Left lung (tissue), 10 donors: ENCODE results near the gene ADGB. TPM values are rescaled to one million over a fixed set of nuclear protein-coding genes. Genes with fewer than 3 reads are reported as not detected.

ENCODE experiments used
- ATAC-seq: fragments of 200-7000 bp; cut with Tn5 transposase; one replicate; pipeline ENCODE4 v1.9.1; 2020; ENCODE audit warnings: moderate library complexity
- DNase-seq, 4 donors: peaks; one replicate each; pipeline ENCODE4 v3.0.0-alpha.2; 2013 to 2020
- H3K27ac ChIP-seq, 2 donors: fragments of 200-600 bp; sonication (generic) in 1 of 2; one replicate each; pipeline versions ENCODE4 v1.5.0 to v1.8.0; 2020 to 2021
- H3K27me3 ChIP-seq, 2 donors: fragments of 200-600 bp; sonication (generic) in 1 of 2; one replicate each; pipeline versions ENCODE4 v1.5.0 to v1.8.0; 2020 to 2021
- H3K36me3 ChIP-seq, 2 donors: fragments of 200-600 bp; sonication (generic) in 1 of 2; one replicate each; pipeline versions ENCODE4 v1.5.0 to v1.8.0; 2020 to 2021
- H3K4me1 ChIP-seq, 2 donors: fragments of 200-600 bp; one replicate each; pipeline ENCODE4 v1.8.0; 2021
- H3K4me3 ChIP-seq, 2 donors: fragments of 200-600 bp; sonication (generic) in 1 of 2; one replicate each; pipeline versions ENCODE4 v1.5.0 to v1.8.0; 2020 to 2021; ENCODE audit warnings: mild to moderate bottlenecking in 1 of 2
- H3K9me3 ChIP-seq, 2 donors: fragments of 200-600 bp; sonication (generic) in 1 of 2; one replicate each; pipeline versions ENCODE4 v1.5.0 to v1.8.0; 2020 to 2021
- intact Hi-C, 2 donors: fragments of 100-400 bp; cut with DNase I; formaldehyde crosslinking; loops; one replicate each; pipeline versions ENCODE4 v1.11.2 to v1.14.2; 2022
- polyA plus RNA-seq, 6 donors: library from polyadenylated mRNA; unstranded; fragments of 120-200 nt; gene quantifications; one replicate each; pipeline ENCODE4 v1.2.1, GENCODE V29; 2013; ENCODE audit not compliant: insufficient read length in 6 of 6
- total RNA-seq, 2 donors: library from RNA; stranded (reverse); fragmentation: NEBNext Ultra II Directional; extraction: Animal tissue kit (Norgen Biotek cat#: 25700); gene quantifications; one replicate each; pipeline ENCODE4 v1.2.1, GENCODE V29; 2021
- TF ChIP-seq, protein P1 (sequence below), 2 donors: fragments of 200-600 bp; sonication (generic) in 1 of 2; IDR thresholded peaks; one replicate each; pipeline versions ENCODE4 v1.5.0 to v1.8.0; 2021; ENCODE audit warnings: antibody characterized with exemption in 2 of 2
- donor health status: DM: no; HTN: yes; CAD: no.
- donor health status: DM: no; HTN: no; CAD: no.

The ADGB gene
- total and polyA plus RNA-seq, 8 donors = 0.67 to 5.9 (median 2.5) TPM; not detected in 1

DNA sequence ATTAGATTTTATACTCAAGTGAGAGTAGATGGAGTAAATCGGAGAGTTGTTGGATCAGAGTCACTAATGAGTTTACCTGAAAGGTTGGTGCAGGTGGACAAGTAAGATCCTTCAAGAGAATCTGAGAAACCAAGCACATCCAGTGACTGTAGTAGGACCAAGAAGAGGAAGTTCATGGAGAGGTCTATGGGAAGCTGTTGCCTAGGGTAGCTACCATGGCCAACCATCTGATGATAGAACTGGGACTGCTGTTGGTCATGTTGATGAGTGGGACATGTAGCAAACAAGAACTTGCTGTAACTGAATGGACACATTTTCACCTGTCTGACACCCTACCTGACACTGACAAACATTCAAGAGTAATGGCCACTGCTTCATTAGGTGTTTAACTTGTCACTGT is 11.3 kb upstream of the ADGB start:
- peak; percentile 27 for ATAC-seq
- Histone ChIP-seq H3K4me3 (no peak overlapping the region), H3K9me3 (no peaks in the 10 kb centered on the region), H3K27ac (no peak overlapping the region), H3K36me3 (no peaks in the 10 kb centered on the region), H3K4me1 (peaks cover 0 to 7% of the 10 kb centered on the region in 2 donors), H3K27me3 (no peaks in the 10 kb centered on the region)
- DNase-seq = no peak
- intact Hi-C loops = no loop called here
- TF ChIP-seq, protein P1, sequence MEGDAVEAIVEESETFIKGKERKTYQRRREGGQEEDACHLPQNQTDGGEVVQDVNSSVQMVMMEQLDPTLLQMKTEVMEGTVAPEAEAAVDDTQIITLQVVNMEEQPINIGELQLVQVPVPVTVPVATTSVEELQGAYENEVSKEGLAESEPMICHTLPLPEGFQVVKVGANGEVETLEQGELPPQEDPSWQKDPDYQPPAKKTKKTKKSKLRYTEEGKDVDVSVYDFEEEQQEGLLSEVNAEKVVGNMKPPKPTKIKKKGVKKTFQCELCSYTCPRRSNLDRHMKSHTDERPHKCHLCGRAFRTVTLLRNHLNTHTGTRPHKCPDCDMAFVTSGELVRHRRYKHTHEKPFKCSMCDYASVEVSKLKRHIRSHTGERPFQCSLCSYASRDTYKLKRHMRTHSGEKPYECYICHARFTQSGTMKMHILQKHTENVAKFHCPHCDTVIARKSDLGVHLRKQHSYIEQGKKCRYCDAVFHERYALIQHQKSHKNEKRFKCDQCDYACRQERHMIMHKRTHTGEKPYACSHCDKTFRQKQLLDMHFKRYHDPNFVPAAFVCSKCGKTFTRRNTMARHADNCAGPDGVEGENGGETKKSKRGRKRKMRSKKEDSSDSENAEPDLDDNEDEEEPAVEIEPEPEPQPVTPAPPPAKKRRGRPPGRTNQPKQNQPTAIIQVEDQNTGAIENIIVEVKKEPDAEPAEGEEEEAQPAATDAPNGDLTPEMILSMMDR (IDR thresholded peaks at IDR 0.05) = no peak

DNA sequence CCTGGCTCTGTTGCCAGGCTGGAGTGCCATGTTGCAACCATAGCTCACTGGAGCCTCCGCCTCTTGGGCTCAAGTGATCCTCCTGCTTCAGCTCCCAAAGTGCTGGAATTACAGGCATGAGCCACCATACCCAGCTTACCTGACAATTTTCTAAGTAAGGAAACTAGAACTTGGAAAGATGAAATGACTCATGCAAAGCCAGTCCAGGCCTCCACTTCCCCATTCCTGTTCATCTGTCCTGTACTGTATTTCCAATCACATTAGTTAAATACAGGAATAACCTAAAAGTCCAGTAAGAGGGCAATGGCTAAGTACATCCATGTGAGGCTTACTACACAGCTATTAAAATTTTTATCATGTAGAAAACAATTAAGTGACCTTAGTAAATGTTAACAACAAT is 8.3 kb upstream of the ADGB start:
- Histone ChIP-seq H3K4me3 (no peak overlapping the region), H3K36me3 (no peaks in the 10 kb centered on the region), H3K27ac (no peak overlapping the region), H3K9me3 (no peaks in the 10 kb centered on the region), H3K27me3 (no peaks in the 10 kb centered on the region), H3K4me1 (peaks cover 0 to 15% of the 10 kb centered on the region in 2 donors)
- intact Hi-C loops = no loop called here
- TF ChIP-seq, protein P1 (IDR thresholded peaks at IDR 0.05) = no peak
- no peak for DNase-seq
- no peak for ATAC-seq

DNA sequence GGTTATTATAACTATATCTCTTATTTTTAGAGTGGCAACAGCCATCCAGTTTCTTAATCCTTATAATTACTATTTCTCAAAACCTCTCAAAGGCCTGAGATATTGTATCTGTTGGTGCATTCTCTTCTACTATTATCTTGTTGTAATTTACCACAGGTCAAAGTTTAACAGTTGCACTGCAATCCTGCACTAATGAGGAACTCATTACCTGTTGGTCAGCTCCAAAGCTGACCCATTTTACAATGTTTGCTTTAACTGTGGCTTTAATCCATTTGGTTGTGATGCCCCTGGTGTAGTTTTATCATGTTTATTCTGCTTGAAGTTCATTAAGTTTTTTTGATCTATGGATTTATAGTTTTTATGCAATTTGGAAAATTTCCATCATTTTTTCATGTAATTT is 6.3 kb upstream of the ADGB start:
- Histone ChIP-seq H3K4me1 (peaks cover 0 to 28% of the 10 kb centered on the region in 2 donors), H3K9me3 (no peaks in the 10 kb centered on the region), H3K36me3 (no peaks in the 10 kb centered on the region), H3K27me3 (no peaks in the 10 kb centered on the region), H3K4me3 (no peak overlapping the region), H3K27ac (no peak overlapping the region)
- ATAC-seq (no peak), DNase-seq (no peak)
- TF ChIP-seq, protein P1 (IDR thresholded peaks at IDR 0.05) = no peak
- intact Hi-C loops = no loop called here

GRCh38 chr6:146593986-146594385 is 4.8 kb upstream of the ADGB start:
- TF ChIP-seq, protein P1 (IDR thresholded peaks at IDR 0.05) = no peak
- intact Hi-C loops = no loop called here
- Histone ChIP-seq H3K36me3 (no peaks in the 10 kb centered on the region), H3K4me1 (peaks cover 3 to 37% of the 10 kb centered on the region in 2 donors), H3K4me3 (no peak overlapping the region), H3K9me3 (no peaks in the 10 kb centered on the region), H3K27me3 (no peaks in the 10 kb centered on the region), H3K27ac (peak overlapping the region in 1 of 2 donors; percentile 24)
- ATAC-seq (peak; percentile 40), DNase-seq (peak in 2 of 4 donors; percentile 22 to 43)

DNA sequence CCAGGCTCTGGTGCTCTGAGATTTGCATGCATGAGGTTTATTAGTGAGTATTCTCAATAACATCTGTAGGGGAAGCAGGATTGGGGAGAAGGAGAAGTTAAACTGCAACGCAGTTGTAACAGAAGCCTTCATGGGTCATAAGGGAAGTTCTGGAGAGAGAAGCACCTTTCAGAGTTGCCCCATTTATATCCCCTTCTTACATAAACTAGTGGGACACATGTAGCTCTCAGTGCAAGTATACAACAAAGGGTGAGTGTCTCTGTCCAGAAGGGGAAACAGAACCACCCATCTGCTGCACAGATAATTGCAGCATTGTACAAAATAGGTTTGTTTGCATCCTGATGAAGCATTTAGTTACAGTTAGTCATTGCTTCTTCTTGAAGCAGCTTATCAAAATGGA is 4.3 kb upstream of the ADGB start:
- ATAC-seq (no peak), DNase-seq (no peak)
- H3K36me3 ChIP-seq = no peaks in the 10 kb centered on the region
- intact Hi-C loops = no loop called here
- H3K27ac ChIP-seq = peak overlapping the region in 1 of 2 donors; percentile 24
- no peak overlapping the region for H3K4me3 ChIP-seq
- H3K9me3 ChIP-seq = no peaks in the 10 kb centered on the region
- no peaks in the 10 kb centered on the region for H3K27me3 ChIP-seq
- H3K4me1 ChIP-seq = peaks cover 3 to 42% of the 10 kb centered on the region in 2 donors
- TF ChIP-seq, protein P1 (IDR thresholded peaks at IDR 0.05) = no peak
